ENCODE data around the gene LUC7L2. TPM values are rescaled to one million over a fixed set of nuclear protein-coding genes. Genes with fewer than 3 reads are reported as not detected.

LUC7L2 gene
- total RNA-seq, 1 donor from 2014 or later: 56.0 TPM

- Histone ChIP-seq H3K27me3 (ENCODE audit: control insufficient read depth, insufficient read depth, low read length) (no peaks in the 10 kb centered on the region), H3K36me3 (ENCODE audit: control insufficient read depth, insufficient read depth, low read length) (peaks cover 2% of the 10 kb centered on the region), H3K4me3 (ENCODE audit: low read depth, low read length) (no peak overlapping the region)
- TF ChIP-seq CTCF (IDR thresholded peaks at IDR 0.05; ENCODE audit: insufficient read depth, low read length, poor library complexity, severe bottlenecking): no peak
- DNase-seq (ENCODE audit: low read depth): no peak
Measured at GRCh38 chr7:139382439-139382838, 22.7 kb downstream of the LUC7L2 start.

DNA sequence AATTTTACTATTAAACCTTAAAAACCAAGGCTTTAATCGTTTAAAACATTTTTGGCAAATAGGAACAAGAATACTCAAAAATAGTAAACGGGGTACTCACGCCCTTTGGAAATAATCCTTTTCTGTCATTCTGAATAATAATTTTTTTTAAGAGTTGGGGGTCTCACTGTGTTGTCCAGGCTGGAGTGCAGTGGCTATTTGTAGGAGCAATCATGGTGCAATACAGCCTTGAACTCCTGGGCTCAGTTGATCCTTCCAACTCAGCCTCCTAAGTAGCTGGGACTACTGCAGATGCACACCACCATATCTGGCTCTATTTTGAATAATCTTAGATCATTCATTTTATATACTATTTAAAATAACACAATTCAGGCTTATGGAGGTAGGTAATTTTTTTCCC lies 24.9 kb downstream of the LUC7L2 start:
- no peak for DNase-seq (ENCODE audit: low read depth)
- no peaks in the 10 kb centered on the region for H3K27me3 ChIP-seq (ENCODE audit: control insufficient read depth, insufficient read depth, low read length)
- no peak overlapping the region for H3K4me3 ChIP-seq (ENCODE audit: low read depth, low read length)
- H3K36me3 ChIP-seq (ENCODE audit: control insufficient read depth, insufficient read depth, low read length): no peaks in the 10 kb centered on the region
- TF ChIP-seq CTCF (IDR thresholded peaks at IDR 0.05; ENCODE audit: insufficient read depth, low read length, poor library complexity, severe bottlenecking): no peak

DNA sequence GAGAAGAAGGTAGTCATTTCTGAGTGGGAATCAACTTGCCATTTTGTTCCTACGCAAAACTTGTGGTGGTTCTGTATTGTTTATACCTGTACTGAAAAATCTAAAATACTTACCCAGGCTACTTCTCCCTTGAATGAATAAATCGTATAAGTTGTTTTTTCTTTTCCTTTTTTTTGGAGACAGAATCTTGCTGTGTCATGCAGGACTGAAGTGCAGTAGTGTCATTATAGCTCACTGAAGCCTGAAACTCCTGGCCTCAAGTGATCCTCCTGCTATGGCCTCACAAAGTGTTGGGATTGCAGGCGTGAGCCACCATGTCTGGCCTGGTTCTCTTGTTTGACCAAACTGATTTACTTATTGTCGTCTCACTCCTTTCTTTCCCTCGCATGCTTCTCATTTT lies 27.9 kb downstream of the LUC7L2 start:
- TF ChIP-seq CTCF (IDR thresholded peaks at IDR 0.05; ENCODE audit: insufficient read depth, low read length, poor library complexity, severe bottlenecking): no peak
- no peaks in the 10 kb centered on the region for H3K36me3 ChIP-seq (ENCODE audit: control insufficient read depth, insufficient read depth, low read length)
- H3K4me3 ChIP-seq (ENCODE audit: low read depth, low read length): no peak overlapping the region
- no peak for DNase-seq (ENCODE audit: low read depth)
- no peaks in the 10 kb centered on the region for H3K27me3 ChIP-seq (ENCODE audit: control insufficient read depth, insufficient read depth, low read length)

DNA sequence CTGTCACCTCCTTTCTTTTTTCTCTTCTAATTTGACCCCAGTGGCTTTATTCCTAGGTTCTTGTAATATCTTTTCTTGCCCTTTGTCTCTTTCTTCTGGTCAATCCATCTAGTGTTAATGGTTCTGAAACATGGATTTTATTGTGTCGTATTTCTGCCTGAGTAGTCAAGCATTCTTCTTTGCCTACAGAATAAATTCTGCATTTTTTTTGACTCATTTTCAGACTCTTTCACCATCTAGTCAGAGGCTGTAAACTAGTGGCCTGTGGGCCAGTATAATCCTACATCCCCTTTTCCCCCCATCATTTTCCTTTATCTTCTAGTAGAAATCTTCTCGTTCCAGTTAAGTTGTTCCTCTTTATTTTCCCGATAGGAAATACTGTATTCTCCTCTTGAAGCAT lies 29.4 kb downstream of the LUC7L2 start:
- Histone ChIP-seq H3K36me3 (ENCODE audit: control insufficient read depth, insufficient read depth, low read length) (no peaks in the 10 kb centered on the region), H3K4me3 (ENCODE audit: low read depth, low read length) (no peak overlapping the region), H3K27me3 (ENCODE audit: control insufficient read depth, insufficient read depth, low read length) (no peaks in the 10 kb centered on the region)
- DNase-seq (ENCODE audit: low read depth): no peak
- TF ChIP-seq CTCF (IDR thresholded peaks at IDR 0.05; ENCODE audit: insufficient read depth, low read length, poor library complexity, severe bottlenecking): no peak

GRCh38 chr7:139389774-139390173 lies 30.1 kb downstream of the LUC7L2 start:
- Histone ChIP-seq H3K4me3 (ENCODE audit: low read depth, low read length) (no peak overlapping the region), H3K36me3 (ENCODE audit: control insufficient read depth, insufficient read depth, low read length) (no peaks in the 10 kb centered on the region), H3K27me3 (ENCODE audit: control insufficient read depth, insufficient read depth, low read length) (no peaks in the 10 kb centered on the region)
- DNase-seq (ENCODE audit: low read depth): no peak
- no peak for TF ChIP-seq CTCF (IDR thresholded peaks at IDR 0.05; ENCODE audit: insufficient read depth, low read length, poor library complexity, severe bottlenecking)

GRCh38 chr7:139393621-139394211 lies 34.0 kb downstream of the LUC7L2 start:
- TF ChIP-seq CTCF (IDR thresholded peaks at IDR 0.05; ENCODE audit: insufficient read depth, low read length, poor library complexity, severe bottlenecking): no peak
- no peak overlapping the region for H3K4me3 ChIP-seq (ENCODE audit: low read depth, low read length)
- no peaks in the 10 kb centered on the region for H3K27me3 ChIP-seq (ENCODE audit: control insufficient read depth, insufficient read depth, low read length)
- DNase-seq (ENCODE audit: low read depth): no peak
- no peaks in the 10 kb centered on the region for H3K36me3 ChIP-seq (ENCODE audit: control insufficient read depth, insufficient read depth, low read length)

All from kidney epithelial cell (primary cell).